Hematopoietic multipotent progenitor cell treated with erythropoietin and hydrocortisone succinate and interleukin-3 and kit ligand, for 15 days (in vitro differentiated cells): ENCODE results near the gene COQ8A.

ENCODE experiments used
- DNase-seq: peaks from one replicate; pipeline ENCODE4 v3.0.0-alpha.2; 2015; ENCODE audit warnings: low spot score

COQ8A gene

DNA sequence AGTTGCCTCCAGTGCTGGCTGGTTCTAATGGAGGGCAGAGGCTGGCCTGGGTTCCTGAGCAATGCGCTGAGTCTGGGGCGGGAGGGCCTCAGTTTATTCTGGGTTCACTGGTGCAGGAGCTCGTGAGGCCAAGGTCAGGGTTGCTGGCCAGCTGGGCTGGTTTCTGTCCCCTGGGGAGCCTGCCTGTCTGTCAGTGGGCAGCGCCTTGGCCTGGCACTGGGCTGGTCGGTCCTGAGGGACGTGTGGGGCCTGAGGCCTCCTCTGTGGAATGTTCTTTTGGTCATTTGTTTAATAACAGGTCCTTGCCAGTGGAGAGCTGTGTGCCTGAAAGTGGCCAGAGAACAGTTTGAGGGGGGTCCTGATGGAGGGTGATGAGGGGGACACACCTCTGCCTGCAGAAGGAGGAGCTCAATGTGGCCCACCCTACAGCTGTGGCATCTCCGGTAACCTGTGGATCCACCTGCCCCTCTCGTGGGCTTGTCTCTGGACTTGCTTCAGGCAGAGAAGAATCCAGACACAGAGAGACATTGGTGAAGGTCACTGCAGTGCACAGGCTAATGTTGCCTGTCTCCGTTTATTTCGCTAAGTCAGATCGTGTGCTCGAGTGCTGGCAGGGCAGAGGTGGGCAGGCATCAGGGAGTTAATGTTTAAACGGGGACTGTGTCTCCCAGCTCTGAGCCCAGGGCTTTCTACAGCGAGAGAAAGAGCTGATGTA, 34.6 kb downstream of the COQ8A start:
- DNase-seq = no peak

DNA sequence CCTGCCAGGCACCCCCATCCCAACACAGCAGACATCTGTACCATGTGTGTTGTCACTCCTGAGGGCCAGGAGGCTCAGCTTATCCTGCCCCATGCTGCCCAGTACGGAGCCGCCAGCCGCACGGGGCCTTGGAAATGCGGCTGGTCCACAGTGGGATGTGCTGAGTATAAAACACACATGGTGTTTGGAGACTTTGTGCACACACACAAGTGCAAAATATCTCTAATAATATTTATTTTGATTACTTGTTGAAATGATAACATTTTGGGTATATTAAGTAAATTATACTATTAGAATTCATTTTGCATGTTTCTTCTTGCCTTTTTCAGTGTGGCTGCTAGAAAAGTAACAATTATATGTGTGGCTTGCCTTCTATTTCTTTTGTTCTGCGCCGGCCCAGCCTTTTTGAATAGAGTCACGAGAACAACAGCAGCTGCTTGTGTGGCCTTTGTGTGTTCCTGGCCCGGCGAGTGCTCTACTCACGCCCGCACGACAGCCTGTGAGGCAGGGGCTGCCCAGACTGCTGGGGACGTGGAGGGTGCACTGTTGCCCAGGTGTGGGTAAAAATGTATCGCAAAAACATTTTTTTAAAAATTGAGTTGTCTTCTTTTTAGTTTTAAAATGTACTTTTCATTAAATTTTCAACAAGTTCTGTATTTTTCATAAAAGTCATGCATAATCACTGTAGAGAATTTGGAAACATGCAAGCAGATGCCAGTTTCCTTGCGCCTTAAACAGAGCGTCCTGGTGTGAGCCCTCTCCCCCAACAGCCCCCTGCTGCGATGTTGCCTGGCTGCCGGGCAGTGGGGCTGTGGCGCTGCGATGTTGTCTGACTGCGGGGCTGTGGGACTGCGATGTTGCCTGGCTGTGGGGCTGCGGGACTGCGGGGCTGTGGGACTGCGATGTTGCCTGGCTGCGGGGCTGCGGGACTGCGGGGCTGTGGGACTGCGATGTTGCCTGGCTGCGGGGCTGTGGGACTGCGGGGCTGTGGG, 35.5 kb downstream of the COQ8A start:
- DNase-seq = no peak

DNA sequence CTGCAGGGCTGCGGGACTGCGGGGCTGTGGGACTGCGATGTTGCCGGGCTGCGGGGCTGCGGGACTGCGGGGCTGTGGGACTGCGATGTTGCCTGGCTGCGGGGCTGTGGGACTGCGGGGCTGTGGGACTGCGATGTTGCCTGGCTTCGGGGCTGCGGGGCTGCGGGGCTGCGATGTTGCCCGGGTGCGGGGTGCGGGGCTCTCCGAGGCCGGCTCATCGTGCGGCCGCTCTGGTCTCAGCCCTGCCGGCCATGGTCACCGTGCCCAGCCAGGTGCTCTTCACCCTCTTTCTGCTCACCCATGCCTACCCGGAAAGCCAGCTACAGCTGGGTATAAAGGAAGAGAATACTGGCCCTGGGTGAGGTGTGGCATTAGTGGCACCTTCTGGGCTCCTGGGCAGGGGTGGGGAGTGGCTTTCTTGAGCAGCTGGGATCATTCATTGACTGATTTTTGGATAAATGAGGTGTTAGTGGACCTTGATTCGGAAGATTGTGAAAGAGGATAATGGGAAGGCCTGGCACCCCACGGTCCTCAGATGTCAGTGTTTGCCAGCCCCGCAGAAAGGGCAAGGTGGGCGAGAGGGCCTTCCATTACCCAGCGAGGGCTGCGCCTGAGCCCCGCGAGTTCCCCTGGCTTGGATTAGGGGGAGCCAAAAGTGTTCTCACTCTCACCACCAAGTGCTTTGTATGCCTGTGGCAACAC, 36.3 kb downstream of the COQ8A start:
- no peak for DNase-seq

DNA sequence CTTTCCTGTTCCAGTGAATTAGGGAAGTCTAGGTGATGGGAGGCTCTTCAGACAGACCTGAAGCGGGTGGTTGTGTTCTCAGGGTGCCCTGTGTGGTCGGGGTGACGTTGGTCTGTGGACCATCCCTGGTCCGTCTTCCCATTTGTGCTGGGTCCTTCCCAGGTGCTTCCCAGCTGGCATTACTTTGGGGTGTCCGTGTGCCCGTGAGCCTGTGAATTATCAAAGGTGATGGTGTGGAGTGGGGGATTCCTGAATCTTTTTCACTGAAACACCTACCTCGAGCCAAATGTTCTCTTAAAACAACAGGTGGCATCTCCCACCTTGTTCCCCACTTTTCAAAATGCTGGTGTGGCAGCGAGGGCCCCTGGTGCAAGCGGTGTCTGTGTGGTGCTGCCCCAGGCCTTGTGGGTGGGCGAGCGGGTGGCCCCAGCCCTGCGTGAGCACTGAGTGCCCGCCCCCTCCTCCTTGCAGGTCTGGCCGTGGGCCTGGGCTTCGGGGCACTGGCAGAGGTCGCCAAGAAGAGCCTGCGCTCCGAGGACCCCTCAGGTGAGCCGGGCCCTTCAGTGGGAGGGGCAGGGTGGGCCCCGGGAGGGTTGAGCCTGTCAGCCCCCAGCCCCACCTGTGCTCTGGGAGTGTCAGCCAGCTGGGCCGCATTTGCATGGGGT, 37.0 kb downstream of the COQ8A start:
- no peak for DNase-seq

DNA sequence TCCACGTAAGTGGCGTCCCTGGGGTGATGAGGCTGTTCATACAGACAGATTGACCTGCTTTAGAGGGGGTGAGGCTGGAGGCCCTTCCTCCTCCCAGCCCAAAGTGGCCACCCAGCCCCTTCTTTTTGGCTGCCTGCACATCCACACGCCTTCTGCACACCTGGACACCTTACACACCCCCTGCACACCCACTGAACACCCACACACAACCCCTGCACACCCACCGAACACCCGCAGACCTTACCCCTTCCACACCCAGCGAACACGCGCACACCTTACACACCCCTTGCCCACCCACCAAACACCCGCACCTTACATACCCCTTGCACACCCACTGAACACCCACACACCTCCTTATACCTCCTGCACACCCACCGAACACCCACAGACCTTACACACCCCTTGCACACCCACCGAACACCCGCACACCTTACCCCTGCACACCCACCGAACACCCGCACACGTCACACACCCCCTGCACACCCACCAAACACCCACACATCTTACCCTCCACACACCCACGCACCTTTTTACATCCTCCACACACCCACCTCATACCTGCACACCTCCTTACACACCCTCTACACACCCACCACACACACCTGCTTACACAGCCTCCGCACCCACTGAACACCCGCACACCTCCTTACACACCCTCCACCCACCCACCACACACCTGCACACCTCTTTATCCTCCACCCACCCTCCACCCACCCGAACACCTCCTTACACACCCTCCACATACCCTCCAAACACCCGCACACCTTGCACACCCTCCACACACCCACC, 37.7 kb downstream of the COQ8A start:
- no peak for DNase-seq

DNA sequence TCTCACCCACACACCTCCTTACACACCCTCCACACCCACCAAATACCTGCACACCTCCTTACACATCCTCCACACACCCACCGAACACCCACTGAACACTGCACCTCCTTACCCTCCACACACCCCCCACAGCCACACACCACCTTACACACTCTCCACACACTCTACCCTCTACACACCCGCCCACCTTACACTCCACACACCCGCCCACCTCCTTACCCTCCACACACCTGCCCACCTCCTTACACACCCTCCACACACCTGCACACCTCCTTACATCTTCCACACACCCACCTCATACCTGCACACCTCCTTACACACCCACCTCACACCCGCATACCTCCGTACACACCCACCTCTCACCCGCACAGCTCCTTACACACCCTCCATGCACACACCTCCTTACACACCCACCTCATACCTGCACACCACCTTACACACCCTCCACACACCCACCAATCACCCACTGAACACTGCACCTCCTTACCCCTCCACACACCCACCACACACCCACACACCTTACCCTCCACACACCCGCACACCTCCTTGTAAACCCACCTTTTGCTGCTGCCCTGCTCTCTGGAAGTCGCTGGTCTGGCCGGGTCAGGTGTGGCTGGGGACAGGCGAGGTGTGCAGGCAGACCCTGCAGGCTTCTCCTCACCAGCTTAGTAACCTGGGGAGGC, 38.5 kb downstream of the COQ8A start:
- DNase-seq = no peak

DNA sequence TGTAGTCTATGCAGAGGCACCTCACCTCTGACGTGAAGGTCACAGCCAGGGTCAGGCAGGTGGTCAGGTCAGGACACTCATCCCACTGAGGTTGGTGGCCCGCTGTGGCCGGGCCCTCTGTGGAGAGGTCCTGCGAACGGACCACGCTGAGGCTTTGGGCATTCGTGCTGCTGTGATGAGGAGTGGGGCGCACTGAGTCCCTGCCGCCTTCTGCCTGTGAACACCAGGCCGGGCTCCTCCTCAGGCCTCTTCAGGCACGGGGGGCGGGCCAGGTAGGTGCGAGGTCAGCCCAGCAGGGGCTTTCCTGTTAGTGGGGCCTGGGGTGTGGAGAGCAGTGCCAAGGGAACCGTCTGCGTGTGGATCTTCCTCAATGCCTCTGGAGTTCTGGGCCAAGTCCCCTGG, 39.0 kb downstream of the COQ8A start:
- DNase-seq = no peak

DNA sequence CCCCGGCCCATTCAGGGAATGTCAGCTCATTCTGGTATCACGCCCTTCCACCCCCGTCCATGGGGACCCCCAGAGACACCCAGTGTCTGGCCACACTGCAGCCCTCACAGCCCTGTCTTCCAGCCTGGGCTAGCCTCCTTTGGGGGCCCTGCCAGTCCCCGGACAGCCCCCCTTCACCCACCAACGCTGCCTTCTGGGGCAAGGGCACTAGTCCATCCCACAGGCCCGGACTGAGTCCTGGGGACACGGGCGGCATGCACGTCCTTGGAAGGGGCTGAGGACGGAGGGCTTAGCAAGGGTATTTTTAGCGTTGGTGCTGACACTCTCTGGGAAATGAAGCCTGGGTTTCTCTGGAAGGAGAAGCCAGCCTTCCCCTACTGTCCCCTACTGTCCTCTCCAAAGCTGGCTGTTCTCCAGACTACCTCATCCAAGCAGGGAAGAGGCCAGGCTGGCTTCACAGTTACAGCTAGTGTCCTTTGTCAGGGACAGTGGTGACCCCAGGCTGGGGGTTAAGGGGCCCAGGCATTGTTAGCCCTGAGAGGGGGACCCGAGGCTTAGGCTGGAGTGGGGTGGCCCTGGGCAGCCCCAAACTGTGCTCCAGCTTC, 39.5 kb downstream of the COQ8A start:
- DNase-seq = no peak

DNA sequence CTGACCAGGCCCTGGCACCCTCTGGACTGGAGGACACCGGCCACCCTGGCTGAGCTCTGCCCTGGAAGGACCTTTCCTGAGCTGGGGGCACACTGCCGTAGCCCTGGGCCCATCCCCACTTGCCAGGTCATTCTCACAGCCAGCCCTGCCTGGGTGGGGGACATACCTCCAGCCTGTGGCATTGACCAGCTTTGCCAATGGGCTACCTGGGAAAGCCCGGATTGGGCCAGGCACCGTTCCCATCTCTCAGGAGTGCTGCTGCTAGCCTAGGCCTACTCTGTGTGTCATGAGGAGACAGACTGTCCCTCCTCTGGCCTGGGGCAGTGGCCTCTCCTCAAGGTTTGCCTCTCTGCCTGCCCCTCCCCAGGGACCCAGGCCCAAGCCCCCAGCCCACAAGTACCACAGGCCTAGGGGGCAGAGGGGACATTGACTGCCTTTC, 40.0 kb downstream of the COQ8A start:
- DNase-seq = no peak

DNA sequence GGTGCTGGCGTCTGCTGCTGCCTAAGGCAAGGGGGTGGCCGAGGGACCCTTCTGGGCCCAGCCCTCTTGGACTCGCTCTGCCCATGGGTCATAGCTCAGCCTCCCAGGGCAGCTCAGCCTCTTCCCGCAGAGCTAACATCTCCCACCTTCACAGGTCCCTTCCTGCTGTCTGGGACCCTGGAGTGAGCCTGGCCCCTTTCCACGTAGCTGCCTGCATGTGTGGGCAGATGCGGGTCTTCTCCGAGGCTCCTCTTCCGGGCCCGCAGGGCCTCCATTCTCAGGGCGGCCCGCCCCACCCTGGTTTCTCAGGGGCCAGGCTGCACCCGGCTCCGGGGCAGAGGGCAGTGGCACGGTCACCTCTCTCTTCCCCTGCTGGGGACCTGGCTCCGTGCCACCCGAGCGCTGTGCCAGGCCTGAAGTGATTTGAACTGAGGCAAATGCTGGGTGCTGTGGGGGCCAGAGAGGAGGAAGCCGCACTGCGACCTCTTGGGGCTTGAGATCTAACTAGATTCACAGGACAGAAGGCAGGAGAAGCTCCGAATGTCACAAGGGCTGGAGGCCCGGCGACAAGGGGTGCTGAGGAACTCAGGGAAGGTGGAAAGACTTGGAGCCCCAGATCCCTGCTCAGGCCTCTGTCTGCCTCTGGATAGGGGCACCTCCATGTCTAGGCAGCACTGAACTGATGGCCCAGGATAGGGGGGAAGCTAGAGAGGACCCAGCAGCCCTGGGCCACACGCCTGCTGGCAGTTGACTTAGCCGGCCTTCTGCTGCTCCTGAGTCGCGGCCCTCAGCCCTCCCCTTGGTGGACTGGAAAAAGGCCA, 40.7 kb downstream of the COQ8A start:
- DNase-seq = no peak

DNA sequence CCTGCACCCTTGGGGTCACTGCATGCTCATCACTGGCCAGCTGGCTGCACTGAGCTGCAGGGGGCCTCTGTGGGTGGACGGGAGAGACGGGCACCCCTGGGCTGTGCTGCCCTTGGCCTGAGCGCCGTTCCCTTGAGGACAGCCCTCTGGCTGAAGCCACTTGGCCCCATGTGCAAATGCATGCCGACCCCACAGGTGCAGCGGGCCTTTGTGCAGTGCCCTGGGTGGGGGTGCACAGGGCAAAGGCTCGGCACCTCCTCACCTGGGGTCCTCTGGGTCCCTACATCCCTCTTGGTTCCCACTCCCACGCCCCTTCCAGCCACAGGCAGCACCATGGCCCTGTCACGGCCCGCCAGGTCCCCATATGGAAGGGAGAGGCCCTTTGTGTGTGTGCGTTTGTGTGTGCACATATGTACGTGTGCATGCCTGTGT, 41.3 kb downstream of the COQ8A start:
- DNase-seq = no peak

DNA sequence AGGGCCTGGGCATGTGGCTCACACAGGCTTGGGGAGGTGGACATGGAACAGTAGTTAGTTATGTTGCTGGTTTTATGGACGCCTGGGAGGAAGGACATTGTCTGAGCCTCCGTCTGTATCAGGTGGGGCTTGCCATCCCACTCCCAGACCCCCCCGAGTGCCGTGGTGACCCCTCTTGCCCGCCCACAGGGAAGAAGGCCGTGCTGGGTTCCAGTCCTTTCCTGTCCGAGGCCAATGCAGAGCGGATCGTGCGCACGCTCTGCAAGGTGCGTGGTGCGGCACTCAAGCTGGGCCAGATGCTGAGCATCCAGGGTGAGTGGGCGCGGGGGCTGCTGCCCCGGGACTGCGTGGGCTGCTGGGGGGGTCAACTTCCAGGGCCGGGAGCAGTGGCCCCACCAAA, 41.7 kb downstream of the COQ8A start:
- no peak for DNase-seq

DNA sequence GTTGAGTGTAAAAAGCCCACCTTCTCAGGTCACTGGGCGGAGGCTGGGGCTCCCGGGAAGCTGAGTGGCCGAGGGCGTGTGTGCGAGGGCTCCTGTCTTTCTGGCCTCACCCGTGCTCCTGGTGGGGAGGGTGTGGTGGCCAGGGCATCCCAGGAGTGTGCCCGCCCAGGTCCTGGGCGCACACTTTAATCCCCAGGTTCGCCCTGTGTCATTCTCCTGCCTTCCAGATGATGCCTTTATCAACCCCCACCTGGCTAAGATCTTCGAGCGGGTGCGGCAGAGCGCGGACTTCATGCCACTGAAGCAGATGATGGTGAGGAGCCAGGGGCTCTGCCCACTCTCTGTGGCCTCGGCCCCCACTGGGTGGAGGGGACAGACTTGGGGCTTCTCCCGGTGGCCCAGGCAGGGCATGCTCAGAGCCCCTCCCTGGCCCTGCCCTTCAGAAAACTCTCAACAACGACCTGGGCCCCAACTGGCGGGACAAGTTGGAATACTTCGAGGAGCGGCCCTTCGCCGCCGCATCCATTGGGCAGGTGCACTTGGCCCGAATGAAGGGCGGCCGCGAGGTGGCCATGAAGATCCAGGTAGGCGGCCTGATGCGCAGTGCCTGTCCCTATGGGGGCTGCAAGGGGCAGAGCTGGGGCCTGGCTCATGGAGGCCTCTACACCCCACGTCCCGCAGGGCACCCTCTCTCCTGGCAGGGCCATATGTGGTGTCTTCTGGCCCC, 42.5 kb downstream of the COQ8A start:
- DNase-seq = no peak

DNA sequence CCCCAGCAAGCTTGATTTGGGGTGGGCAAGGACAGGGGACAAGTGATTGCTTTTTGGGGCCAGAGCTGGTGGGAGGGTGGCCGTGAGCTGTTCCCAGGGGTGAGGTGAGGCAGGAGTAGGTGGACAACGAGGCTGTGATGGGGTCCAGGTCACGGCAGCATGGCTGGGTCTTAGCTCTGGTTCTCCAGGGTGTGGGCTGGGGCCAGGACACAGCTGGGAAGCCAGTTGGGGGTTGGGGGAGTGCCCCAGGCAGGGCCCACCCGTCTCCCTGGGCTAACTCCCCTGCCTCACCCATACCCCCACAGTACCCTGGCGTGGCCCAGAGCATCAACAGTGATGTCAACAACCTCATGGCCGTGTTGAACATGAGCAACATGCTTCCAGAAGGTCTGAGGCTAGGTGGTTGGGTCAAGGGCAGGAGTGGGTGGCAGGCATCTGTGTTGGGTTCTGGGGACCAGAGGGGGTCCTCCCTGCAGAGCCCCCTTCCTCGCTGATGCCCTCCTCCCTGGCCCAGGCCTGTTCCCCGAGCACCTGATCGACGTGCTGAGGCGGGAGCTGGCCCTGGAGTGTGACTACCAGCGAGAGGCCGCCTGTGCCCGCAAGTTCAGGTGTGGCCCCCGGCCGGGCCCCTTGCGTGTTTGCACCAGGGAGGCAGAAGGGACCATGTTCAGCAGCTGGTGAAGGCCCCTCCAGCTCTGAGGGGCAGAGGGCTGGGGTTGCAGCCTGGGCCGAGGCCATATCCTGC, 43.3 kb downstream of the COQ8A start:
- no peak for DNase-seq

DNA sequence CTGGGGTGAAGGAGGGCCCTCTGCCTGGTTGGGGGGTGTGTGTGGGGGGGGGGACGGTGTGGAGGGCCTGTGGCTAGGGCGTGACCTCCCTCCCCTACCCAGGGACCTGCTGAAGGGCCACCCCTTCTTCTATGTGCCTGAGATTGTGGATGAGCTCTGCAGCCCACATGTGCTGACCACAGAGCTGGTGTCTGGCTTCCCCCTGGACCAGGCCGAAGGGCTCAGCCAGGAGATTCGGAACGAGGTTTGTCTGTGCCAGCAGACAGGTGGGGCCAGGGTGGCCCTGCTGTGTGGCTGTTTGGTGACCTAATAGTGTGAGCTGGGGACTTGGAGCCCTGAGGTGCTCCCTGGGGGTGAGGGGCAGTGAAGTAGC, 43.9 kb downstream of the COQ8A start:
- no peak for DNase-seq

DNA sequence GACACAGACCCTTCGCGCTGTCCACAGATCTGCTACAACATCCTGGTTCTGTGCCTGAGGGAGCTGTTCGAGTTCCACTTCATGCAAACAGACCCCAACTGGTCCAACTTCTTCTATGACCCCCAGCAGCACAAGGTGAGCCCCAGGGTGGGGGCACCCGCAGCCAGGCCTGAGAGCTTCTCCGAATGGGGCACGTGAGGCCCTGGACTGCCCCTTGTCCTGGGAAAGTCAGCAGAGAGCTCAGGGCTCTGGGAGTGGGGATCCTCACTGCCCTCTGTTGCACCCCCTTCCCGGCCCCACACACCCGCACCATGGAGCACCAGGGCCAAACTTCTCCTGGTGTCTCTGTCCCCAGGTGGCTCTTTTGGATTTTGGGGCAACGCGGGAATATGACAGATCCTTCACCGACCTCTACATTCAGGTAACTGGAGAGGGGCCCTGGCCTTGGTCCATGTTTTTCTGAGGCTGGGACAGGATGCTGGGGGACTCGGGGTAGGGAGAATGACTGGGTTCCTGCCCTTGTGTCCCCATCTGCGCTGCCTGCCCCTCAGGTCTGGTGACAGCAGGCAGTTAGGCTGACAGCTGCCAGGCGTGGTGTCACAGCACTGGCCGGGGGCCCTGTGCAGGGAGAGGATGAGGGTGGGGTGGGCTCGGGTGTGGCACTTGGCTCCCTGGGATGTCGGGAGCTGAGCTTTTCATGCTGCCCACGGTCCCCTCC, 44.6 kb downstream of the COQ8A start:
- DNase-seq = no peak

DNA sequence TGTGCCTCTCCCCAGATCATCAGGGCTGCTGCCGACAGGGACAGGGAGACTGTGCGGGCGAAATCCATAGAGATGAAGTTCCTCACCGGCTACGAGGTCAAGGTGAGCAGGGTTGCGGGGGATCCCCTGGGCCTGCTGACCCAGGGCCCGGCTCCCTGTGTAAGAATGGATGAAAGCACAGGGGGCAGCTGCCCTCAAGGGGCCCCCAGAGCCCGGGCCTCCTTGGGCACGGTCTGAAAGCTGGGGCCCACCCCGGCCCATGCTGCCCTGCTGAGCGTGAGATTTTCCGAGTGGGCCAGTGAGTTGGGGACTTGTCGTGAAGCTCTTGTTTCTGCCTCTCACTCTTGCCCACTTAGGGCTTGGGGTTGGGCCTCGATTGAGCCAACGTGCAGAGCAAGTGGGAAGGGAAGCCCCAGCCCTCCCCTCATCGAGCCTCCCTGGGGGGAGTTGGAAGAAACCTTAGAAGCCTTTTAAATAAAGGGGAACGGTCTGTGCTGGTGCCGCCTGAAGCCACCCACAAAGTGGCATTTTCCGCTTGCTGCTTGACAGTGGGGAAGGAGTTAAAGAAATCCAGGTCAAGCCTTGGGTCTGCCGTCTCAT, 45.2 kb downstream of the COQ8A start:
- no peak for DNase-seq
